ENCODE results near the gene STPG1.

Gene STPG1

GRCh38 chr1:24379733-24380315 lies 33.8 kb downstream of the STPG1 start:
- Histone ChIP-seq H4K20me1 (no peaks in the 10 kb centered on the region; the same call in 1 of the 2 replicates), H3K9ac (no peak overlapping the region), H3K36me3 (no peaks in the 10 kb centered on the region), H3K4me1 (peaks cover 13% of the 10 kb centered on the region; the same call in 1 of the 2 replicates), H3K27me3 (no peaks in the 10 kb centered on the region), H3K4me3 (no peak overlapping the region), H3K27ac (no peak overlapping the region), H3K9me3 (no peaks in the 10 kb centered on the region), H3K4me2 (no peak overlapping the region)
- no peak for TF ChIP-seq Cebpa-rat (IDR thresholded peaks at IDR 0.05)

GRCh38 chr1:24374891-24375786 lies 38.4 kb downstream of the STPG1 start:
- Histone ChIP-seq H3K9ac (no peak overlapping the region), H3K27me3 (no peaks in the 10 kb centered on the region), H4K20me1 (no peaks in the 10 kb centered on the region; the same call in 1 of the 2 replicates), H3K4me1 (peaks cover 11% of the 10 kb centered on the region), H3K27ac (no peak overlapping the region), H3K36me3 (no peaks in the 10 kb centered on the region), H3K4me2 (no peak overlapping the region), H3K4me3 (no peak overlapping the region), H3K9me3 (no peaks in the 10 kb centered on the region)
- no peak for TF ChIP-seq Cebpa-rat (IDR thresholded peaks at IDR 0.05)

GRCh38 chr1:24373710-24374109 lies 39.9 kb downstream of the STPG1 start:
- Histone ChIP-seq H3K27ac (no peak overlapping the region), H3K4me1 (peaks cover 11% of the 10 kb centered on the region), H3K27me3 (no peaks in the 10 kb centered on the region), H4K20me1 (no peaks in the 10 kb centered on the region; the same call in 1 of the 2 replicates), H3K9me3 (no peaks in the 10 kb centered on the region), H3K4me2 (no peak overlapping the region), H3K36me3 (no peaks in the 10 kb centered on the region), H3K9ac (no peak overlapping the region), H3K4me3 (no peak overlapping the region)
- no peak for TF ChIP-seq Cebpa-rat (IDR thresholded peaks at IDR 0.05)

- Histone ChIP-seq H3K4me1 (peaks cover 11% of the 10 kb centered on the region), H3K36me3 (no peaks in the 10 kb centered on the region), H3K27me3 (no peaks in the 10 kb centered on the region), H3K9ac (no peak overlapping the region), H3K4me3 (no peak overlapping the region), H3K27ac (no peak overlapping the region), H4K20me1 (no peaks in the 10 kb centered on the region; the same call in 1 of the 2 replicates), H3K4me2 (peak overlapping the region; percentile 24; the same call in 1 of the 2 replicates), H3K9me3 (no peaks in the 10 kb centered on the region)
- no peak for TF ChIP-seq Cebpa-rat (IDR thresholded peaks at IDR 0.05)
These were observed 40.5 kb downstream of the STPG1 start for GRCh38 chr1:24373044-24373443.

GRCh38 chr1:24369801-24370200 lies 43.8 kb downstream of the STPG1 start:
- Histone ChIP-seq H3K9ac (no peak overlapping the region), H3K9me3 (no peaks in the 10 kb centered on the region), H3K36me3 (no peaks in the 10 kb centered on the region), H4K20me1 (no peaks in the 10 kb centered on the region), H3K4me2 (no peak overlapping the region), H3K4me1 (peaks cover 11% of the 10 kb centered on the region), H3K4me3 (no peak overlapping the region), H3K27me3 (no peaks in the 10 kb centered on the region), H3K27ac (no peak overlapping the region)
- no peak for TF ChIP-seq Cebpa-rat (IDR thresholded peaks at IDR 0.05)

- H3K9me3 ChIP-seq = no peaks in the 10 kb centered on the region
- H3K27me3 ChIP-seq = no peaks in the 10 kb centered on the region
- no peaks in the 10 kb centered on the region for H3K36me3 ChIP-seq
- no peak overlapping the region for H3K4me3 ChIP-seq
- H3K9ac ChIP-seq = no peak overlapping the region
- H3K27ac ChIP-seq = no peak overlapping the region
- no peaks in the 10 kb centered on the region for H4K20me1 ChIP-seq
- no peak overlapping the region for H3K4me2 ChIP-seq
- peaks cover 11% of the 10 kb centered on the region for H3K4me1 ChIP-seq
- TF ChIP-seq Cebpa-rat (IDR thresholded peaks at IDR 0.05) = no peak
These were observed 44.4 kb downstream of the STPG1 start for GRCh38 chr1:24369199-24369598.

GRCh38 chr1:24366707-24367106 lies 46.9 kb downstream of the STPG1 start:
- no peaks in the 10 kb centered on the region for H3K9me3 ChIP-seq
- no peaks in the 10 kb centered on the region for H3K36me3 ChIP-seq
- H3K9ac ChIP-seq = no peak overlapping the region
- H3K4me1 ChIP-seq = no peaks in the 10 kb centered on the region
- no peak overlapping the region for H3K4me3 ChIP-seq
- H4K20me1 ChIP-seq = no peaks in the 10 kb centered on the region
- no peak overlapping the region for H3K4me2 ChIP-seq
- H3K27me3 ChIP-seq = no peaks in the 10 kb centered on the region
- TF ChIP-seq Cebpa-rat (IDR thresholded peaks at IDR 0.05) = no peak
- no peak overlapping the region for H3K27ac ChIP-seq

GRCh38 chr1:24364975-24365678 lies 48.5 kb downstream of the STPG1 start:
- Histone ChIP-seq H3K36me3 (no peaks in the 10 kb centered on the region), H3K27me3 (no peaks in the 10 kb centered on the region), H3K27ac (no peak overlapping the region), H3K9me3 (no peaks in the 10 kb centered on the region), H3K9ac (no peak overlapping the region), H3K4me1 (no peaks in the 10 kb centered on the region), H3K4me3 (no peak overlapping the region), H4K20me1 (no peaks in the 10 kb centered on the region), H3K4me2 (no peak overlapping the region)
- no peak for TF ChIP-seq Cebpa-rat (IDR thresholded peaks at IDR 0.05)

GRCh38 chr1:24364605-24364974 lies 49.0 kb downstream of the STPG1 start:
- TF ChIP-seq Cebpa-rat (IDR thresholded peaks at IDR 0.05) = no peak
- Histone ChIP-seq H4K20me1 (no peaks in the 10 kb centered on the region), H3K36me3 (no peaks in the 10 kb centered on the region), H3K4me3 (no peak overlapping the region), H3K4me1 (no peaks in the 10 kb centered on the region), H3K27ac (no peak overlapping the region), H3K4me2 (no peak overlapping the region), H3K27me3 (no peaks in the 10 kb centered on the region), H3K9me3 (no peaks in the 10 kb centered on the region), H3K9ac (no peak overlapping the region)

GRCh38 chr1:24363994-24364393 lies 49.6 kb downstream of the STPG1 start:
- no peak overlapping the region for H3K9ac ChIP-seq
- no peaks in the 10 kb centered on the region for H4K20me1 ChIP-seq
- H3K36me3 ChIP-seq = no peaks in the 10 kb centered on the region
- H3K27me3 ChIP-seq = no peaks in the 10 kb centered on the region
- H3K4me3 ChIP-seq = no peak overlapping the region
- H3K4me1 ChIP-seq = no peaks in the 10 kb centered on the region
- TF ChIP-seq Cebpa-rat (IDR thresholded peaks at IDR 0.05) = no peak
- no peak overlapping the region for H3K4me2 ChIP-seq
- no peaks in the 10 kb centered on the region for H3K9me3 ChIP-seq
- no peak overlapping the region for H3K27ac ChIP-seq

All from BLaER1 (cell line).